PFSK-1 (cell line): ENCODE results near the gene S100A3. TPM values are rescaled to one million over a fixed set of nuclear protein-coding genes. Genes with fewer than 3 reads are reported as not detected.

ENCODE experiments used
- FOXP2 ChIP-seq: optimal IDR thresholded peaks from 2 replicates; pipeline ENCODE3; 2011; ENCODE audit warnings: borderline replicate concordance, control low read depth, inconsistent platforms; ENCODE audit not compliant: insufficient read depth; ENCODE audit errors: extremely low read length, extremely low read depth
- POLR2AphosphoS5 ChIP-seq: IDR thresholded peaks from 2 replicates; pipeline ENCODE4 v1.6.1; 2012; ENCODE audit warnings: low read depth, mild to moderate bottlenecking, control low read depth, low read length, moderate library complexity
- SIN3A ChIP-seq: IDR thresholded peaks from 2 replicates; pipeline ENCODE4 v1.6.1; 2012; ENCODE audit warnings: mild to moderate bottlenecking, low read length, moderate library complexity, borderline replicate concordance; ENCODE audit not compliant: insufficient read depth
- TAF1 ChIP-seq: IDR thresholded peaks from 2 replicates; pipeline ENCODE4 v1.6.1; 2012; ENCODE audit warnings: low read length, control low read depth, borderline replicate concordance; ENCODE audit not compliant: insufficient read depth
- polyA plus RNA-seq: library from polyadenylated mRNA; unstranded; fragments of >200 nt; gene quantifications from one replicate; pipeline ENCODE4 v1.2.1, GENCODE V29; 2012; ENCODE audit warnings: low read depth, missing spikeins; ENCODE audit not compliant: insufficient read length
- TF ChIP-seq, protein P1 (sequence below), 2 experiments: IDR thresholded peaks; 2 replicates each; pipeline versions ENCODE4 v1.6.1 to v1.8.0; 2011 to 2012; ENCODE audit warnings: low read depth in 2 of 2, low read length in 2 of 2, control low read depth in 1 of 2, inconsistent platforms in 1 of 2, mild to moderate bottlenecking in 1 of 2, moderate library complexity in 1 of 2; ENCODE audit not compliant: insufficient read depth in 1 of 2

The S100A3 gene, protein sequence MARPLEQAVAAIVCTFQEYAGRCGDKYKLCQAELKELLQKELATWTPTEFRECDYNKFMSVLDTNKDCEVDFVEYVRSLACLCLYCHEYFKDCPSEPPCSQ
- polyA plus RNA-seq, result not detected

DNA sequence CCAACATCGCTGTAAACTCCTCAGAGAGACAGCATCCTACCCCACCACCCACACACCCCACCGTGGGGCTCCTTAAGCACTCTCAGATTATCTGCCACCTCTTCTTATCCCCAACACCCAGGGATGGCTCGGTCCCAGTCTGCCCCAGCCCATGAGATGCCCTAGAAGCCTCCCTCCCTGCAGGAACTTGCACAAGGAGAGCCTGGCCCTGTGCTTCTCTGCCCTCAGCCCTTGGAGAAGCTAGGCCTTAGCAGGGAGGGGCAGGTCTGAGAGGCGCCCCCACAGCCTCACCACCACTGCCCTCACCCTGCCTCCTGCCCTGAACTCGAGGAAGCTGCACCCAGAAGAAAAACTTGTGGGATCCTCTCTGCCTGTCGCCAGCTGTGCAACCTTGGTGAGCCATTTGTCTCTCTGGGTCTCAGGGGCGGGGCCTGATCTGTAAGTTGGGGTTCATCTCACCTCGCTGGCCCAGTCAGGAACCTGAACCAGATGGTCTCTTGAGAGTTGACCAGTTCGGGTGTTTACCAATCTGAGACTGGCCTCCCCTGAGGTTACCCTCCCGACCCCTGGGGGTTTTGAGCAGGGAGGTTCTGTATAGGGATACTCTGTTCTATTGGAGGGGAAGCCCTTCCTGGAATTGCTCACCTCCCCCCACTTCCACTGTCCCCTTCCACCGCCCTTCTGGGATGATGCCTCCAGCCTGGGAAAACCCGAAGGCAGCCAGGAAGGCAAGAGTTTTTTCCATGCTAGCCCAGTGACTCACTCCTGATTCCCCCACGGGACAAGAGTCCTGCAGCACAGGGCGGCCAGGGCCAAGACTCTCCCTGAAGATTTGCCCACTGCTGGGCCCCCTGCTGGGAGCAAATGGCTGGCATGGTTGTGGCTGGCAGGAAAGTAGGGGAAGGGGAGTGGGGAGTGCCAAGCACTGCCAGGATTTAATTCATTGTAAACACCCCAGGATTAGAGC lies at the start of gene S100A3:
Gene S100A3 (minus strand): TSS at position 537 of the 967 bp plus-strand sequence. CDS start 773 bp downstream, outside the sequence.
- TF ChIP-seq TAF1 (no peak), SIN3A (no peak), FOXP2 (no peak), POLR2AphosphoS5 (no peak)
- TF ChIP-seq, protein P1, sequence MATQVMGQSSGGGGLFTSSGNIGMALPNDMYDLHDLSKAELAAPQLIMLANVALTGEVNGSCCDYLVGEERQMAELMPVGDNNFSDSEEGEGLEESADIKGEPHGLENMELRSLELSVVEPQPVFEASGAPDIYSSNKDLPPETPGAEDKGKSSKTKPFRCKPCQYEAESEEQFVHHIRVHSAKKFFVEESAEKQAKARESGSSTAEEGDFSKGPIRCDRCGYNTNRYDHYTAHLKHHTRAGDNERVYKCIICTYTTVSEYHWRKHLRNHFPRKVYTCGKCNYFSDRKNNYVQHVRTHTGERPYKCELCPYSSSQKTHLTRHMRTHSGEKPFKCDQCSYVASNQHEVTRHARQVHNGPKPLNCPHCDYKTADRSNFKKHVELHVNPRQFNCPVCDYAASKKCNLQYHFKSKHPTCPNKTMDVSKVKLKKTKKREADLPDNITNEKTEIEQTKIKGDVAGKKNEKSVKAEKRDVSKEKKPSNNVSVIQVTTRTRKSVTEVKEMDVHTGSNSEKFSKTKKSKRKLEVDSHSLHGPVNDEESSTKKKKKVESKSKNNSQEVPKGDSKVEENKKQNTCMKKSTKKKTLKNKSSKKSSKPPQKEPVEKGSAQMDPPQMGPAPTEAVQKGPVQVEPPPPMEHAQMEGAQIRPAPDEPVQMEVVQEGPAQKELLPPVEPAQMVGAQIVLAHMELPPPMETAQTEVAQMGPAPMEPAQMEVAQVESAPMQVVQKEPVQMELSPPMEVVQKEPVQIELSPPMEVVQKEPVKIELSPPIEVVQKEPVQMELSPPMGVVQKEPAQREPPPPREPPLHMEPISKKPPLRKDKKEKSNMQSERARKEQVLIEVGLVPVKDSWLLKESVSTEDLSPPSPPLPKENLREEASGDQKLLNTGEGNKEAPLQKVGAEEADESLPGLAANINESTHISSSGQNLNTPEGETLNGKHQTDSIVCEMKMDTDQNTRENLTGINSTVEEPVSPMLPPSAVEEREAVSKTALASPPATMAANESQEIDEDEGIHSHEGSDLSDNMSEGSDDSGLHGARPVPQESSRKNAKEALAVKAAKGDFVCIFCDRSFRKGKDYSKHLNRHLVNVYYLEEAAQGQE (IDR thresholded peaks at IDR 0.05; ENCODE audit: insufficient read depth in 1 of 2, low read depth in 2 of 2, low read length in 2 of 2), result no peak

DNA sequence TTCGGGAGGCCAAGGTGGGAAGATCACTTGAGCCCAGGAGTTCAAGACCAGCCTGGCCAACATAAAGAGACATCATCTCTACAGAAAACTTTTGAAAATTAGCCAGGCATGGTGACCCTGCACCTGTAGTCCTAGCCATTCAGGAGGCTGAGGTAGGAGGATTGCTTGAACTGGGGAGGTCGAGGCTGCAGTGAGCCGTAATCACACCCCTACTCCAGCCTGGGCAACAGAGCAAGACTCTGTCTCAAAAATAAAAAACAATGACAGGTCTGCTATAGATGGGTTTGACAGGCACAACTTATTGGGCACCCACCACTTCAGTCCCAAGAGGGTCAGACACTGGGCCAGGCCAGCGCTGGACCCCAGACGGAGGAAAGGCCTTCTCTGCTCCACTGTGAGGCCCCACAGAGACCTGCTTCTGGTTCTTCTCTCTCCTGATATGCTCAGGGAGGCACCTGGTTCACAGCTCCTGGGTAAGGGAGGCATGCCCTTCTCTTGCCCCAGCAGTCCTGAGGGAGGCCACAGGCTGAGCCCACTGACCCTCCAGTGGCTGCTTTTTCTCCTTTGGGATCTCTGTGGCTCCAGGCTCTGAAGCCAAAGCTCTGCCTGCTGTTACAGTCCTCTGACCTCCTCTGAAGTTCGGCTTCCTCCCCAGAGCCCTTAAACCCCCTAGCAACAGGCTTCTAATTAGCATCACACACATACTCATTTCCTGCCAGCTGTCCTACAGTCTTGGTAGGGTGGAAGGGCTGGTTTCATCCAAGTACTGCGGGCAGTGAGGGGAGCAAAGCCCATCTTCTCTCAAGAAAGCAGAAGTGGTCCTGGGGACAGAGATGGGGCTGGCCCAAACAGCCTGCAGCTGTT lies 49.5 kb upstream of the S100A3 start:
- TF ChIP-seq, protein P1 (IDR thresholded peaks at IDR 0.05; ENCODE audit: insufficient read depth in 1 of 2, low read depth in 2 of 2, low read length in 2 of 2), result peak in 1 of 2 experiments; percentile 62; a peak in 1 of 4 replicates
- TF ChIP-seq SIN3A (peak; percentile 35; the same call in 1 of the 2 replicates), POLR2AphosphoS5 (no peak)

DNA sequence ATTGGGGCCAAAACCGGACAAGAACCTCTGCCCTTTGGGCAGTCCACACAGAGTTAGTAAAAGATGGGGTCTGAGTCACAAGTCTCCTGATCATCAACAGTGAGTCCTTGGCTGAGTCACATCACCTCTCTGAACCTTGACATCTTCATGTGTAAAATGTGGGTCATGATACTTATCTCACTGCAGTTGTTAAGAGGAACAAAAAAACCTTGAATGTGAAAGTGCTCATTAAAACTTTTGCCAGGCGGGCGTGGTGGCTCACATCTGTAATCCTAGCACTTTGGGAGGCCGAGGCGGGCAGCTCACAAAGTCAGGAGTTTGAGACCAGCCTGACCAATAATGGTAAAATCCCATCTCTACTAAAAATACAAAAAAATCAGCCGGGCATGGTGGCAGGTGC lies 48.1 kb upstream of the S100A3 start:
- TF ChIP-seq TAF1 (no peak), SIN3A (no peak), POLR2AphosphoS5 (no peak), FOXP2 (no peak)
- TF ChIP-seq, protein P1 (IDR thresholded peaks at IDR 0.05; ENCODE audit: insufficient read depth in 1 of 2, low read depth in 2 of 2, low read length in 2 of 2), result no peak

DNA sequence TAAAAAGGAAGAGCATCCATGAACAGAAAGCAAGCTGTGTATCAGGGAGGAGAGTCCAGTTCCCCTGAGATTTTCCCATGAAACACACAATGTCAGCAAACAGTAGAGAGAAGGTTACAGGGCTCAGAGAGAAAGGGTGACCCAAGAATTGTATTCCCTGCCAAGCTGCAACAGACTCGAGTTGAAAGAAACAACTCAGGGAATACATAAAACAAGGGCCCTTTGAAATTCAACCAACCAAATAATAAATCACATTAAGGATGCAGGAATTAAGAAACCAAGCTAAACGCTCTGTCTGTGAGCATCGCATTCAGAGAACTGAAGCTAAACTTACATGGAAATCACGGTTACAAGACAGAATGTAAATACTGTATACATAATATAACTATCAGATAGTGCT lies 43.7 kb upstream of the S100A3 start:
- TF ChIP-seq FOXP2 (no peak), POLR2AphosphoS5 (no peak), SIN3A (no peak), TAF1 (no peak)
- TF ChIP-seq, protein P1 (IDR thresholded peaks at IDR 0.05; ENCODE audit: insufficient read depth in 1 of 2, low read depth in 2 of 2, low read length in 2 of 2), result no peak
